K562 (cell line): ENCODE results near the gene SLC43A1. TPM values are rescaled to one million over a fixed set of nuclear protein-coding genes. Genes with fewer than 3 reads are reported as not detected.

Source experiments
- ATAC-seq: fragments of 200-7000 bp; cut with Tn5 transposase; 3 replicates; pipeline ENCODE4 v1.9.1; 2020; ENCODE audit warnings: moderate library complexity
- BruUV-seq: library from RNA; stranded (reverse); fragments of 400-500 nt; replicated peaks from 2 replicates; lab custom pipeline; 2021; lab: Mats Ljungman, UMichigan
- CTCF ChIA-PET: fragments of 300-600 bp; formaldehyde crosslinking; extraction: SDS; loops from one replicate; lab custom pipeline; 2021; ENCODE audit warnings: low intra/inter-chr PET ratio; lab: Yijun Ruan, JAX
- POLR2A ChIA-PET: fragments of 300-600, 350-650 bp; sonication (Branson Sonifier 250); formaldehyde crosslinking; extraction: SDS; loops from one replicate; lab custom pipeline; 2021; ENCODE audit warnings: antibody characterized with exemption, inconsistent platforms; lab: Yijun Ruan, JAX
- DNase-seq, 4 experiments: peaks; one replicate each; pipeline versions ENCODE4 v3.0.0 to v3.0.0-alpha.2; 2011 to 2018; ENCODE audit warnings: low spot score in 3 of 4, mixed read lengths in 3 of 4; ENCODE audit errors: extremely low read depth in 1 of 4
- FAIRE-seq: peaks from 2 replicates; lab custom pipeline; 2011; peaks lifted over from hg19 to GRCh38; lab: Jason Lieb, UNC
- H2AFZ ChIP-seq: 2 replicates; pipeline ENCODE4 v1.6.0; 2011; ENCODE audit warnings: low read depth, low read length, control low read depth, inconsistent platforms
- H3K27ac ChIP-seq: fragments of 200-600 bp; 3 replicates; pipeline ENCODE4 v1.8.0; 2011; ENCODE audit warnings: low read depth, mild to moderate bottlenecking, control low read depth, inconsistent platforms, low read length, moderate library complexity, mixed read lengths; ENCODE audit errors: extremely low read depth
- H3K27me3 ChIP-seq, 2 experiments: fragments of 300-600 bp in 1 of 2; 2 replicates in 1 of 2; 3 replicates in 1 of 2; pipeline versions ENCODE4 v1.6.0 to v1.8.0; 2011; ENCODE audit warnings: inconsistent platforms in 2 of 2, low read length in 2 of 2, mild to moderate bottlenecking in 1 of 2, mixed read lengths in 1 of 2, moderate library complexity in 1 of 2; ENCODE audit not compliant: control insufficient read depth in 2 of 2, insufficient read depth in 2 of 2
- H3K36me3 ChIP-seq: fragments of 300-600 bp; 3 replicates; pipeline ENCODE4 v1.8.0; 2011; ENCODE audit warnings: mild to moderate bottlenecking, low read length, inconsistent platforms; ENCODE audit not compliant: control insufficient read depth, insufficient read depth
- H3K4me1 ChIP-seq, 2 experiments: fragments of 200-600 bp in 1 of 2; replicated peaks in 1 of 2; 2 replicates in 1 of 2; 3 replicates in 1 of 2; pipeline versions ENCODE4 v1.5.1 to v1.8.0; 2011; ENCODE audit warnings: inconsistent platforms in 2 of 2, low read length in 2 of 2, mild to moderate bottlenecking in 1 of 2, mixed read lengths in 1 of 2, moderate library complexity in 1 of 2; ENCODE audit not compliant: control insufficient read depth in 2 of 2, insufficient read depth in 2 of 2
- H3K4me2 ChIP-seq: 2 replicates; pipeline ENCODE4 v1.6.1; 2011; ENCODE audit warnings: low read length, control low read depth, inconsistent platforms, mixed read lengths; ENCODE audit not compliant: insufficient read depth
- H3K4me3 ChIP-seq: fragments of 200-600 bp; sonication (generic), shearing (Covaris generic); 2 replicates; pipeline ENCODE4 v1.5.1; 2016; ENCODE audit warnings: control low read depth, inconsistent platforms
- H3K79me2 ChIP-seq: fragments of 200-600 bp; 3 replicates; pipeline ENCODE4 v1.8.0; 2011; ENCODE audit warnings: low read length, inconsistent platforms; ENCODE audit not compliant: control insufficient read depth, insufficient read depth
- H3K9ac ChIP-seq, 2 experiments: 2 replicates each; pipeline versions ENCODE4 v1.6.0 to v1.6.1; 2011; ENCODE audit warnings: low read depth in 2 of 2, low read length in 2 of 2, control low read depth in 1 of 2, inconsistent platforms in 1 of 2, mild to moderate bottlenecking in 1 of 2, mixed read lengths in 1 of 2; ENCODE audit not compliant: insufficient read depth in 1 of 2
- H3K9me1 ChIP-seq: one replicate; pipeline ENCODE4 v1.6.0; 2011; ENCODE audit warnings: inconsistent platforms, mild to moderate bottlenecking, low read length, moderate library complexity; ENCODE audit not compliant: control insufficient read depth, insufficient read depth
- H3K9me3 ChIP-seq: replicated peaks from 2 replicates; pipeline ENCODE4 v1.5.1; 2011; ENCODE audit warnings: low read depth, low read length, inconsistent platforms; ENCODE audit not compliant: control insufficient read depth, insufficient read depth
- H4K20me1 ChIP-seq: replicated peaks from 2 replicates; pipeline ENCODE4 v1.6.1; 2011; ENCODE audit warnings: low read length, inconsistent platforms, mixed read lengths; ENCODE audit not compliant: control insufficient read depth, insufficient read depth
- POLR2G ChIP-seq: fragments of 200-400 bp; formaldehyde crosslinking; IDR thresholded peaks from 2 replicates; pipeline ENCODE4 v1.6.1; 2017; ENCODE audit warnings: low read depth, mild to moderate bottlenecking, antibody characterized with exemption, low read length, moderate library complexity
- ZBTB33 ChIP-seq: sonication (generic); formaldehyde crosslinking; IDR thresholded peaks from 2 replicates; pipeline ENCODE4 v1.8.1; 2023; ENCODE audit warnings: mild to moderate bottlenecking, missing genetic modification reagents
- ZNF174 ChIP-seq: fragments of 250-450 bp; sonication (Bioruptor Pico); IDR thresholded peaks from 2 replicates; pipeline ENCODE4 v1.4.0; 2020; ENCODE audit warnings: mild to moderate bottlenecking
- WGBS: fragments of 100-300 bp; shearing (Covaris generic); methylation state at CpG from one replicate; pipeline ENCODE4 v1.1.6; 2016; ENCODE audit warnings: low coverage, mixed read lengths; ENCODE audit not compliant: insufficient coverage; ENCODE audit errors: missing lambda C conversion rate; 5-methylcytosine and 5-hydroxymethylcytosine counted together
- in situ Hi-C: fragments of 300-500 bp; cut with MboI; formaldehyde crosslinking; loops from 4 replicates; pipeline ENCODE4 v1.15.0; 2018; ENCODE audit warnings: inconsistent platforms, mixed read lengths
- intact Hi-C: fragments of 100-400 bp; cut with micrococcal nuclease; formaldehyde crosslinking; loops from 2 replicates; pipeline ENCODE4 v1.14.2; 2022
- polyA plus RNA-seq, 8 experiments: library from polyadenylated mRNA; depleted of rRNA in 4 of 8; stranded (reverse) in 5 of 8; unstranded in 3 of 8; fragments of >200 nt; fragmentation: Nextera tagmentation in 2 of 8; fragmentation: Illumina TruSeq in 1 of 8; extraction: Ambion mirVana in 2 of 8; extraction: Trizol in 1 of 8; gene quantifications; 2 replicates each; pipeline versions ENCODE4 v1.2.1 to v1.2.3, GENCODE V29; 2011 to 2014; ENCODE audit warnings: inconsistent platforms in 1 of 8, missing spikeins in 1 of 8
- total RNA-seq, 7 experiments: library from RNA; depleted of rRNA in 6 of 7; stranded (reverse); fragments of >200 nt in 6 of 7; fragmentation: Illumina TruSeq in 2 of 7; extraction: Trizol in 2 of 7; gene quantifications; 2 replicates each; pipeline versions ENCODE4 v1.2.1 to v1.2.3, GENCODE V29; 2011 to 2021; ENCODE audit warnings: low replicate concordance in 1 of 7

The SLC43A1 gene
- total and polyA plus RNA-seq, 9 of the 15 experiments (the other 6 are each of a cell fraction or from before 2014, with no cell fraction given), result 2.6 to 41.8 (median 24.6) TPM

- no peak for FAIRE-seq
- H3K27me3 ChIP-seq, result no peaks in the 10 kb centered on the region
- H3K4me2 ChIP-seq, result no peak overlapping the region
These were observed 39.3 kb downstream of the SLC43A1 start for GRCh38 chr11:57476047-57476756.

More at GRCh38 chr11:57476047-57476756, 39.3 kb downstream of the SLC43A1 start:
- no peak overlapping the region for H3K4me3 ChIP-seq
- no peaks in the 10 kb centered on the region for H3K9me1 ChIP-seq
- H3K36me3 ChIP-seq, result peaks cover 3% of the 10 kb centered on the region; the same call in 1 of the 3 replicates
- BruUV-seq, result no TSS peak
- H3K27ac ChIP-seq, result no peak overlapping the region
- ChIA-PET POLR2A (no interaction called here), CTCF (no interaction called here)
- H2AFZ ChIP-seq, result no peak overlapping the region
- intact Hi-C loops (no loop called here), in situ Hi-C loops (no loop called here)
- peaks cover 29 to 33% of the 10 kb centered on the region in 2 experiments for H3K4me1 ChIP-seq
- WGBS, result 93% methylated on average over 37 of the region's 80 CpGs
- TF ChIP-seq POLR2G (peak; percentile 66), ZBTB33 (CRISPR knock-in tag) (peak; percentile 88), ZNF174 (CRISPR knock-in tag) (no peak)
- H3K79me2 ChIP-seq, result no peaks in the 10 kb centered on the region
- H4K20me1 ChIP-seq, result peaks cover 8% of the 10 kb centered on the region; the same call in 1 of the 2 replicates
- DNase-seq (no peak), ATAC-seq (no peak)
- no peaks in the 10 kb centered on the region for H3K9me3 ChIP-seq
- H3K9ac ChIP-seq, result no peak overlapping the region
